ENCODE results near the gene NTN5.

GRCh38 chr19:48696353-48697010, 23.7 kb upstream of the NTN5 start:
- TF ChIP-seq, protein P1, sequence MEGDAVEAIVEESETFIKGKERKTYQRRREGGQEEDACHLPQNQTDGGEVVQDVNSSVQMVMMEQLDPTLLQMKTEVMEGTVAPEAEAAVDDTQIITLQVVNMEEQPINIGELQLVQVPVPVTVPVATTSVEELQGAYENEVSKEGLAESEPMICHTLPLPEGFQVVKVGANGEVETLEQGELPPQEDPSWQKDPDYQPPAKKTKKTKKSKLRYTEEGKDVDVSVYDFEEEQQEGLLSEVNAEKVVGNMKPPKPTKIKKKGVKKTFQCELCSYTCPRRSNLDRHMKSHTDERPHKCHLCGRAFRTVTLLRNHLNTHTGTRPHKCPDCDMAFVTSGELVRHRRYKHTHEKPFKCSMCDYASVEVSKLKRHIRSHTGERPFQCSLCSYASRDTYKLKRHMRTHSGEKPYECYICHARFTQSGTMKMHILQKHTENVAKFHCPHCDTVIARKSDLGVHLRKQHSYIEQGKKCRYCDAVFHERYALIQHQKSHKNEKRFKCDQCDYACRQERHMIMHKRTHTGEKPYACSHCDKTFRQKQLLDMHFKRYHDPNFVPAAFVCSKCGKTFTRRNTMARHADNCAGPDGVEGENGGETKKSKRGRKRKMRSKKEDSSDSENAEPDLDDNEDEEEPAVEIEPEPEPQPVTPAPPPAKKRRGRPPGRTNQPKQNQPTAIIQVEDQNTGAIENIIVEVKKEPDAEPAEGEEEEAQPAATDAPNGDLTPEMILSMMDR (IDR thresholded peaks at IDR 0.05): no peak
- TF ChIP-seq POLR2A (IDR thresholded peaks at IDR 0.05): no peak
